ENCODE measurements around the gene DUSP6. TPM values are rescaled to one million over a fixed set of nuclear protein-coding genes. Genes with fewer than 3 reads are reported as not detected.

Gene DUSP6
- total and polyA plus RNA-seq, 10 of the 15 experiments (the other 5 are each of a cell fraction or from before 2014, with no cell fraction given) = 0.02 to 0.69 (median 0.07) TPM; not detected in 1

DNA sequence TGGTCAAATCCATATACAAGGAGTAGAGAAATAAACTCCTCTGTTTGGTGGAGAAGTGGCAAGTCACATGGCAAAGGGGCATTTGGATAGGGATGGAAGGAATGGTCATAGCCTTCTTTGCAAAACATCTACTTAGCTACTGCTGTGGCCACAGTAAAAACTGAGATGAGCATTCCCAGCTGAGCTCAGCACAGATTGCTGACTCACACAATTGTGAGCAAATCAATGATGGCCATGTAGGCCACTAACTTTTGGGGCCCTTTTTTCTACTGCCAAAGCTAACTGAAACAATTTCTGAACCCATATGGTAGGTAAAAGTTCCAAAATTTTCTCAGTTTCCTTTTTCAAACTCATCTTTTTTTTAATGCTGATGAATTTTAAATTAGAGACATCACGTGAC lies 31.6 kb downstream of the DUSP6 start:
- Histone ChIP-seq H3K79me2 (ENCODE audit: control insufficient read depth, insufficient read depth, low read length) (no peaks in the 10 kb centered on the region), H2AFZ (ENCODE audit: control insufficient read depth, low read depth, low read length) (no peak overlapping the region), H4K20me1 (ENCODE audit: control insufficient read depth, insufficient read depth) (no peaks in the 10 kb centered on the region), H3K4me3 (no peak overlapping the region), H3K27ac (ENCODE audit: control insufficient read depth, insufficient read depth) (no peak overlapping the region), H3K9ac (ENCODE audit: control insufficient read depth, insufficient read depth, low read length) (no peak overlapping the region), H3K27me3 (replicated peaks in 1 of 2; ENCODE audit: control insufficient read depth in 2 of 2, insufficient read depth in 2 of 2, low read length in 1 of 2) (peaks cover 0 to 6% of the 10 kb centered on the region in 2 experiments; a peak in 3 of 4 replicates), H3K9me3 (replicated peaks; ENCODE audit: control insufficient read depth, insufficient read depth, low read length) (no peaks in the 10 kb centered on the region), H3K36me3 (ENCODE audit: control insufficient read depth in 2 of 2, insufficient read depth in 2 of 2, low read length in 1 of 2) (no peaks in the 10 kb centered on the region), H3K4me1 (ENCODE audit: control insufficient read depth, insufficient read depth, low read length) (no peaks in the 10 kb centered on the region), H3K4me2 (ENCODE audit: control insufficient read depth, insufficient read depth) (no peak overlapping the region)
- DNase-seq (ENCODE audit: low read depth, low spot score) = no peak
- ATAC-seq = no peak
- ChIA-PET SMC1A (ENCODE audit: uncharacterized antibody, unreplicated experiment) (interaction anchor here (1.9 kb wide), 1 partner anchor 19 kb away, joined by 5 read pairs; no protein-coding TSS in a partner anchor), CTCF (no interaction called here), RAD21 (ENCODE audit: unreplicated experiment) (no interaction called here), POLR2A (no interaction called here)
- TF ChIP-seq SMAD1 (IDR thresholded peaks at IDR 0.05; ENCODE audit: low read depth, partially characterized antibody) (no peak), RAD51 (IDR thresholded peaks at IDR 0.05) (peak; percentile 31; the same call in 1 of the 2 replicates)
- in situ Hi-C loops (cut with MboI) (no loop called here), intact Hi-C loops (cut with micrococcal nuclease; ENCODE audit: unreplicated experiment) (no loop called here)
- WGBS (ENCODE audit: insufficient coverage, insufficient replicate concordance, low lambda C conversion rate, missing lambda C conversion rate) = 0% methylated on average over 1 of the region's 1 CpG
- no peak for FAIRE-seq
- no TSS peak for BruUV-seq (replicated peaks)

GRCh38 chr12:89319606-89320005 lies 32.7 kb downstream of the DUSP6 start:
- Histone ChIP-seq H3K36me3 (ENCODE audit: control insufficient read depth in 2 of 2, insufficient read depth in 2 of 2, low read length in 1 of 2) (no peaks in the 10 kb centered on the region), H3K9me3 (replicated peaks; ENCODE audit: control insufficient read depth, insufficient read depth, low read length) (no peaks in the 10 kb centered on the region), H3K4me2 (ENCODE audit: control insufficient read depth, insufficient read depth) (no peak overlapping the region), H3K9ac (ENCODE audit: control insufficient read depth, insufficient read depth, low read length) (no peak overlapping the region), H4K20me1 (ENCODE audit: control insufficient read depth, insufficient read depth) (no peaks in the 10 kb centered on the region), H3K4me1 (ENCODE audit: control insufficient read depth, insufficient read depth, low read length) (no peaks in the 10 kb centered on the region), H2AFZ (ENCODE audit: control insufficient read depth, low read depth, low read length) (no peak overlapping the region), H3K27me3 (replicated peaks in 1 of 2; ENCODE audit: control insufficient read depth in 2 of 2, insufficient read depth in 2 of 2, low read length in 1 of 2) (peaks cover 0 to 4% of the 10 kb centered on the region in 2 experiments; a peak in 3 of 4 replicates), H3K27ac (ENCODE audit: control insufficient read depth, insufficient read depth) (no peak overlapping the region), H3K79me2 (ENCODE audit: control insufficient read depth, insufficient read depth, low read length) (no peaks in the 10 kb centered on the region), H3K4me3 (no peak overlapping the region)
- in situ Hi-C loops (cut with MboI) = no loop called here
- RAD21 ChIA-PET (ENCODE audit: unreplicated experiment) = no interaction called here
- no peak for TF ChIP-seq USF1 (IDR thresholded peaks at IDR 0.05; ENCODE audit: borderline replicate concordance, extremely low read length, insufficient read depth, low read depth, low read length)
- TF ChIP-seq ZNF207 (IDR thresholded peaks at IDR 0.05; ENCODE audit: borderline replicate concordance) = no peak
- no peak for TF ChIP-seq HDAC2 (IDR thresholded peaks at IDR 0.05)
- no peak for TF ChIP-seq STAT1 (conservative IDR thresholded peaks at IDR 0.05)
- no peak for TF ChIP-seq SUPT20H (IDR thresholded peaks at IDR 0.05; ENCODE audit: borderline replicate concordance, control insufficient read depth, low read depth, low read length)
- no peak for TF ChIP-seq CBFB (IDR thresholded peaks at IDR 0.05; ENCODE audit: low read depth)
- no peak for TF ChIP-seq BRCA1 (IDR thresholded peaks at IDR 0.05; ENCODE audit: low read depth, low read length)
- no peak for TF ChIP-seq ZNF384 (IDR thresholded peaks at IDR 0.05; ENCODE audit: borderline replicate concordance, low read depth, low read length)
- TF ChIP-seq EP300 (IDR thresholded peaks at IDR 0.05; ENCODE audit: borderline replicate concordance in 1 of 2, control insufficient read depth in 1 of 2, low read depth in 2 of 2, low read length in 2 of 2) = no peak
- TF ChIP-seq, protein P1, sequence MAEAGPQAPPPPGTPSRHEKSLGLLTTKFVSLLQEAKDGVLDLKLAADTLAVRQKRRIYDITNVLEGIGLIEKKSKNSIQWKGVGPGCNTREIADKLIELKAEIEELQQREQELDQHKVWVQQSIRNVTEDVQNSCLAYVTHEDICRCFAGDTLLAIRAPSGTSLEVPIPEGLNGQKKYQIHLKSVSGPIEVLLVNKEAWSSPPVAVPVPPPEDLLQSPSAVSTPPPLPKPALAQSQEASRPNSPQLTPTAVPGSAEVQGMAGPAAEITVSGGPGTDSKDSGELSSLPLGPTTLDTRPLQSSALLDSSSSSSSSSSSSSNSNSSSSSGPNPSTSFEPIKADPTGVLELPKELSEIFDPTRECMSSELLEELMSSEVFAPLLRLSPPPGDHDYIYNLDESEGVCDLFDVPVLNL (IDR thresholded peaks at IDR 0.05; ENCODE audit: low read depth, low read length) = no peak
- 25% methylated on average over 2 of the region's 2 CpGs for WGBS (ENCODE audit: insufficient coverage, insufficient replicate concordance, low lambda C conversion rate, missing lambda C conversion rate)
- no peak for DNase-seq (ENCODE audit: low read depth, low spot score)
- CTCF ChIA-PET = no interaction called here
- intact Hi-C loops (cut with micrococcal nuclease; ENCODE audit: unreplicated experiment) = no loop called here
- SMC1A ChIA-PET (ENCODE audit: uncharacterized antibody, unreplicated experiment) = no interaction called here
- POLR2A ChIA-PET = no interaction called here
- no peak for ATAC-seq
- FAIRE-seq = no peak
- no TSS peak for BruUV-seq (replicated peaks)
